ENCODE measurements around the gene SHISA9.

DNA sequence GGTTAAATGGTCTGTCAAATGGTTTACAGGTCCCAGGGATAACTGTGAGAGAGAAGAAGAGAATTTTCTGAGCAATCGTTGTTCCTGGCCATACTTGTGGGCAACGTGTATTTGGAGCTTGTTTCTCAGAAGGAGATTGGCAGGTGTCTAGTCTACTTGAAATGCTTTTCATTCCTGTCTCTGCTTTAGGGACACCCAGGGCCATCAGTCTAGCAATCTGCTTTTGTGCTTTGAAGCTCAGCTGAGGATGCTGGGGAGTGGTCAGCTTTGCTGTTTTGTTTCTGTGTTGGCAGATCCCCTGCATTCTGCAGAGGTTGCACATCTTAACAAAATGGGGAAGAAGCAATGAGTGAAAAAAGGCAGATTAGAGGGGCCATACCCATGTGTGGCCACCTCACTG, 193.7 kb downstream of the SHISA9 start:
- no peak for TF ChIP-seq POLR2A (IDR thresholded peaks at IDR 0.05)
- TF ChIP-seq, protein P1, sequence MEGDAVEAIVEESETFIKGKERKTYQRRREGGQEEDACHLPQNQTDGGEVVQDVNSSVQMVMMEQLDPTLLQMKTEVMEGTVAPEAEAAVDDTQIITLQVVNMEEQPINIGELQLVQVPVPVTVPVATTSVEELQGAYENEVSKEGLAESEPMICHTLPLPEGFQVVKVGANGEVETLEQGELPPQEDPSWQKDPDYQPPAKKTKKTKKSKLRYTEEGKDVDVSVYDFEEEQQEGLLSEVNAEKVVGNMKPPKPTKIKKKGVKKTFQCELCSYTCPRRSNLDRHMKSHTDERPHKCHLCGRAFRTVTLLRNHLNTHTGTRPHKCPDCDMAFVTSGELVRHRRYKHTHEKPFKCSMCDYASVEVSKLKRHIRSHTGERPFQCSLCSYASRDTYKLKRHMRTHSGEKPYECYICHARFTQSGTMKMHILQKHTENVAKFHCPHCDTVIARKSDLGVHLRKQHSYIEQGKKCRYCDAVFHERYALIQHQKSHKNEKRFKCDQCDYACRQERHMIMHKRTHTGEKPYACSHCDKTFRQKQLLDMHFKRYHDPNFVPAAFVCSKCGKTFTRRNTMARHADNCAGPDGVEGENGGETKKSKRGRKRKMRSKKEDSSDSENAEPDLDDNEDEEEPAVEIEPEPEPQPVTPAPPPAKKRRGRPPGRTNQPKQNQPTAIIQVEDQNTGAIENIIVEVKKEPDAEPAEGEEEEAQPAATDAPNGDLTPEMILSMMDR (IDR thresholded peaks at IDR 0.05), result no peak
